Neutrophil (primary cell): ENCODE results near the gene GABRR2.

ENCODE experiments used
- H3K27ac ChIP-seq: fragments of 200-600 bp; sonication (generic); 2 replicates; pipeline ENCODE4 v1.5.1; 2016; ENCODE audit warnings: mild to moderate bottlenecking, moderate library complexity
- H3K27me3 ChIP-seq: fragments of 200-600 bp; sonication (generic); 2 replicates; pipeline ENCODE4 v1.6.0; 2016; ENCODE audit warnings: mild to moderate bottlenecking
- H3K36me3 ChIP-seq: fragments of 200-600 bp; sonication (generic); 2 replicates; pipeline ENCODE4 v1.5.1; 2017
- H3K4me1 ChIP-seq, 2 experiments: fragments of 200-600 bp in 1 of 2; sonication (generic) in 1 of 2; 1 replicate in 1 of 2; 2 replicates in 1 of 2; pipeline versions ENCODE4 v1.5.1 to v1.6.1; 2013 to 2016; ENCODE audit warnings: low read depth in 1 of 2, low read length in 1 of 2, mild to moderate bottlenecking in 1 of 2, moderate library complexity in 1 of 2; ENCODE audit not compliant: control insufficient read depth in 1 of 2, insufficient read depth in 1 of 2
- H3K4me3 ChIP-seq, 2 experiments: fragments of 200-600 bp in 1 of 2; sonication (generic) in 1 of 2; 1 replicate in 1 of 2; 2 replicates in 1 of 2; pipeline ENCODE4 v1.5.1; 2013 to 2016; ENCODE audit warnings: low read depth in 1 of 2, low read length in 1 of 2, mild to moderate bottlenecking in 1 of 2, moderate library complexity in 1 of 2
- H3K9me3 ChIP-seq: fragments of 200-600 bp; sonication (generic); 2 replicates; pipeline ENCODE4 v1.5.1; 2016
- CTCF ChIP-seq: fragments of 200-600 bp; sonication (generic); IDR thresholded peaks from 2 replicates; pipeline ENCODE4 v1.5.1; 2016; ENCODE audit warnings: antibody characterized with exemption

GABRR2 gene

GRCh38 chr6:89352278-89353117, 37.4 kb upstream of the GABRR2 start, which contains the start of gene UBE2J1:
Gene UBE2J1, minus strand, starts transcription at chr6:89352722. Its CDS starts 153 bp downstream, at chr6:89352569.
- H3K9me3 ChIP-seq, result no peaks in the 10 kb centered on the region
- peak; percentile 56 for TF ChIP-seq CTCF
- no peaks in the 10 kb centered on the region for H3K27me3 ChIP-seq
- peak within 1 kb of the TSS; percentile 93 to 95 for H3K4me3 ChIP-seq
- H3K27ac ChIP-seq, result peak within 1 kb of the TSS; percentile 95
- no peaks in the 10 kb centered on the region for H3K36me3 ChIP-seq
- peaks cover 59 to 60% of the 10 kb centered on the region in 2 experiments for H3K4me1 ChIP-seq

- no peaks in the 10 kb centered on the region for H3K36me3 ChIP-seq
- H3K4me3 ChIP-seq, result peak overlapping the region; percentile 93 to 95
- TF ChIP-seq CTCF, result no peak
- peaks cover 55% of the 10 kb centered on the region in 2 experiments for H3K4me1 ChIP-seq
- no peaks in the 10 kb centered on the region for H3K9me3 ChIP-seq
- peak overlapping the region; percentile 95 for H3K27ac ChIP-seq
- no peaks in the 10 kb centered on the region for H3K27me3 ChIP-seq
Measured at GRCh38 chr6:89351671-89352277, 36.7 kb upstream of the GABRR2 start.

- Histone ChIP-seq H3K9me3 (no peaks in the 10 kb centered on the region), H3K4me3 (peak overlapping the region; percentile 93 to 95), H3K36me3 (no peaks in the 10 kb centered on the region), H3K27me3 (no peaks in the 10 kb centered on the region), H3K4me1 (peaks cover 51 to 57% of the 10 kb centered on the region in 2 experiments), H3K27ac (peak overlapping the region; percentile 95)
- no peak for TF ChIP-seq CTCF
Measured at GRCh38 chr6:89350281-89350966, 35.3 kb upstream of the GABRR2 start.

GRCh38 chr6:89348372-89348771, 33.3 kb upstream of the GABRR2 start:
- Histone ChIP-seq H3K4me1 (peaks cover 54% of the 10 kb centered on the region in 2 experiments), H3K9me3 (no peaks in the 10 kb centered on the region), H3K27ac (peak overlapping the region; percentile 95), H3K4me3 (no peak overlapping the region), H3K27me3 (no peaks in the 10 kb centered on the region), H3K36me3 (no peaks in the 10 kb centered on the region)
- no peak for TF ChIP-seq CTCF

- Histone ChIP-seq H3K27ac (peak overlapping the region; percentile 95), H3K36me3 (no peaks in the 10 kb centered on the region), H3K4me3 (no peak overlapping the region), H3K9me3 (no peaks in the 10 kb centered on the region), H3K27me3 (no peaks in the 10 kb centered on the region), H3K4me1 (peaks cover 50 to 51% of the 10 kb centered on the region in 2 experiments)
- no peak for TF ChIP-seq CTCF
Measured at GRCh38 chr6:89347825-89348224, 32.7 kb upstream of the GABRR2 start.
